GM18517 (cell line): ENCODE data around the gene SPRR2B.
"Not testable (repeated sequence)": the region's sequence is repeated elsewhere in the genome, so short reads cannot be mapped to it uniquely, and the experiment has no call there.

Source experiments
- ATAC-seq: cut with Tn5 transposase; IDR thresholded peaks from one replicate; pipeline ENCODE4 v1.9.1; 2021; ENCODE audit warnings: mild to moderate bottlenecking, moderate library complexity; ENCODE audit not compliant: unreplicated experiment

The SPRR2B gene

GRCh38 chr1:153071511-153071910, at the start of gene SPRR2B:
TSS of gene SPRR2B (minus strand) at chr1:153071611. CDS start at chr1:153070839, 772 bp downstream.
- ATAC-seq: no peak

GRCh38 chr1:153120945-153121344, 49.5 kb upstream of the SPRR2B start:
- ATAC-seq: no peak

GRCh38 chr1:153119491-153119971, 48.1 kb upstream of the SPRR2B start:
- ATAC-seq: no peak

- not testable (repeated sequence) for ATAC-seq
Measured at GRCh38 chr1:153115264-153115663, 43.9 kb upstream of the SPRR2B start.

- no peak for ATAC-seq
Measured at GRCh38 chr1:153113416-153113815, 42.0 kb upstream of the SPRR2B start, which contains the start of gene SPRR2F. TSS of gene SPRR2F (minus strand) at chr1:153113516. CDS start at chr1:153112733, 783 bp downstream.

GRCh38 chr1:153112454-153112853, 41.0 kb upstream of the SPRR2B start:
- ATAC-seq: not testable (repeated sequence)

- ATAC-seq: no peak
Measured at GRCh38 chr1:153100245-153100644, 28.8 kb upstream of the SPRR2B start.

- ATAC-seq: no peak
Measured at GRCh38 chr1:153099461-153100045, 28.1 kb upstream of the SPRR2B start.

- no peak for ATAC-seq
Measured at GRCh38 chr1:153095764-153096163, 24.4 kb upstream of the SPRR2B start.

- ATAC-seq: no peak
Measured at GRCh38 chr1:153094426-153094825, 23.0 kb upstream of the SPRR2B start, which contains the start of gene SPRR2E. TSS of gene SPRR2E (minus strand) at chr1:153094526. CDS start at chr1:153093751, 775 bp downstream.

- ATAC-seq: no peak
Measured at GRCh38 chr1:153087652-153088051, 16.2 kb upstream of the SPRR2B start.

- no peak for ATAC-seq
Measured at GRCh38 chr1:153081736-153082135, 10.3 kb upstream of the SPRR2B start.

GRCh38 chr1:153072806-153073726, 1.7 kb upstream of the SPRR2B start:
- no peak for ATAC-seq

GRCh38 chr1:153070243-153070642, 1.2 kb downstream of the SPRR2B start:
- ATAC-seq: no peak

GRCh38 chr1:153058826-153059784, 12.3 kb downstream of the SPRR2B start:
- ATAC-seq: no peak

- ATAC-seq: no peak
Measured at GRCh38 chr1:153058154-153058553, 13.3 kb downstream of the SPRR2B start.

- no peak for ATAC-seq
Measured at GRCh38 chr1:153057375-153057774, 14.0 kb downstream of the SPRR2B start, which contains the start of gene SPRR2A. TSS of gene SPRR2A (minus strand) at chr1:153057512. CDS start at chr1:153056735, 777 bp downstream.

- ATAC-seq: not testable (repeated sequence)
Measured at GRCh38 chr1:153056111-153056510, 15.3 kb downstream of the SPRR2B start.

GRCh38 chr1:153049211-153049610, 22.2 kb downstream of the SPRR2B start:
- ATAC-seq: no peak

- no peak for ATAC-seq
Measured at GRCh38 chr1:153040950-153041631, 30.3 kb downstream of the SPRR2B start, which contains the start of gene SPRR2D. TSS of gene SPRR2D (minus strand) at chr1:153041120. CDS start at chr1:153040346, 774 bp downstream.
